Measurements from ENCODE around the gene SPRN. TPM values are rescaled to one million over a fixed set of nuclear protein-coding genes. Genes with fewer than 3 reads are reported as not detected.
"Not testable (repeated sequence)": the region's sequence is repeated elsewhere in the genome, so short reads cannot be mapped to it uniquely, and the experiment has no call there.

SPRN gene
- total RNA-seq, 1 experiment from 2014 or later: not detected

DNA sequence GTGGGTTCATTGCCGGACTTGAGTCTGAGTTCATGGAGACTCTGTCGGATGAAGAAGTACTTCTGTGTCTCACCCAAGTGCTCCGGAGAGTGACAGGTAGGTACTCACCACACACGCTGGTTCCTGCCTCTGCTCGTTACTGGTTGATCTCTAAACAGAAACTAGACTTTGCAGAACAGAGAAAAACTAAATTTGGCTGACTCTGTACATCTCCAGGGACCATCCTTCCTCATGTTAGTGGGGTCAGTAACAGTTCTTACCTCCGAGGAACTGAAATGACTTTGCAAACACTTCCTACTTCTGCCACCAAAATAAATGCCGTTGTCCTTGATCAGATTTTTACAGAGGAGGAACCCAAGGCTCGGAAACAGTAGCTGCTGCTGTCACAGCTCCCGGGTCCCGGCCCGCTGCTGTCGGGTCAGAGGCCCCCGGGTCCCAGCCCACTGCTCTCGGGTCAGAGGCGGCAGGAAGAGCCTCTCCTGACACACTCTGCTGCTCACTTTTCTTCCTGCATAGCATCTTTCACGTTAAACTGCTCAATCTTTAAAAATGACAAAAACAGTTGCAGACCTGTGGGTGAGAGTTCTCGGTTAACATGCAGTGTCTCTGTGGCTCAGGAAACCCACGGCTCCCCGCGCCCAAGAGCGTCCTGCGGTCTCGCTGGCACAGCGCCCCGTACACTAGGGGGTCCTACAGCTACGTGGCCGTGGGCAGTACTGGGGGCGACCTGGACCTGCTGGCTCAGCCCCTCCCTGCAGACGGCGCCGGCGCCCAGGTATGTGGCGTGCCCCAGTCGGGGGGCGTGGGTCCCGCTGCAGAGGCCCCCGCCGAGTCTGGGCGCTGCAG is 35.2 kb downstream of the SPRN start:
- no peak for DNase-seq (ENCODE audit: extremely low read depth, low read depth)

GRCh38 chr10:133388236-133388972 is 36.0 kb downstream of the SPRN start:
- DNase-seq (ENCODE audit: extremely low read depth, low read depth): no peak

DNA sequence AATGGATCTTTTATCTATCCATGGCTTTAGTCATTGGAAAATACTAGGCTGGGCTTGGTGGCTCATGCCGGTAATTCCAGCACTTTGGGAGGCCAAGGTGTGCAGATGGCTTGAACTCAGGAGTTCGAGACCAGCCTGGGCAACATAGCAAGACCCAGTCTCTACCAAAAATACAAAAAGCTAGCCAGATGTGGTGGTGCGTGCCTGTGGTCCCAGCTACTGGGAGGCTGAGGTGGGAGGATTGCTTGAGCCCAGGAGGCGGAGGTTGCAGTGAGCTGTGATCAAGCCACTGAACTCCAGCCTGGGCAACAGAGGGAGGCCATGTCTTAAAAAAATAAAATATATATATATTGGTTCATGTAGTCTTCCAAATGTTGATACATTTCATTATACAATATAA is 37.5 kb downstream of the SPRN start:
- DNase-seq (ENCODE audit: extremely low read depth, low read depth): not testable (repeated sequence)

- DNase-seq (ENCODE audit: extremely low read depth, low read depth): no peak
These were observed 39.2 kb downstream of the SPRN start for GRCh38 chr10:133385214-133385613.

- no peak for DNase-seq (ENCODE audit: extremely low read depth, low read depth)
These were observed 40.4 kb downstream of the SPRN start for GRCh38 chr10:133384071-133384470.

DNA sequence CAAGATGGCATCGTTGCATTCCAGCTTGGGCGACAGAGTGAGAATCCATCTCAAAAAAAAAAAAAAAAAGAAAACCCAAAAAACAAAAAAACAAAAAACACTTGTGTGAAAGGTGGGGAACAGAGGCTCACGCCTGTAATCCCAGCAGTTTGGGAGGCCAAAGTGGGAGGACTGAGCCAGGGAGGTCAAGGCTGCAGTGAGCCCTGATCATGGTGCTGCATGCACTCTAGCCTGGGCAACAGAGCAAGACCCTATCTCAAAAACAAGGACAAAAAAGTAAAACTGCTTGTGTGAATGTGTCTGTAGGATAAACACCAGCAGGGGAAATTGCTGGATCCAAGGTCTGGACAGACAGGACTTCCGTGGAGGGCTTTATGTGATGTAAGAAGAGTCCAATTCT is 40.9 kb downstream of the SPRN start:
- no peak for DNase-seq (ENCODE audit: extremely low read depth, low read depth)

GRCh38 chr10:133381036-133381435 is 43.4 kb downstream of the SPRN start:
- DNase-seq (ENCODE audit: extremely low read depth, low read depth): no peak

GRCh38 chr10:133379801-133380666 is 44.4 kb downstream of the SPRN start:
- no peak for DNase-seq (ENCODE audit: extremely low read depth, low read depth)

DNA sequence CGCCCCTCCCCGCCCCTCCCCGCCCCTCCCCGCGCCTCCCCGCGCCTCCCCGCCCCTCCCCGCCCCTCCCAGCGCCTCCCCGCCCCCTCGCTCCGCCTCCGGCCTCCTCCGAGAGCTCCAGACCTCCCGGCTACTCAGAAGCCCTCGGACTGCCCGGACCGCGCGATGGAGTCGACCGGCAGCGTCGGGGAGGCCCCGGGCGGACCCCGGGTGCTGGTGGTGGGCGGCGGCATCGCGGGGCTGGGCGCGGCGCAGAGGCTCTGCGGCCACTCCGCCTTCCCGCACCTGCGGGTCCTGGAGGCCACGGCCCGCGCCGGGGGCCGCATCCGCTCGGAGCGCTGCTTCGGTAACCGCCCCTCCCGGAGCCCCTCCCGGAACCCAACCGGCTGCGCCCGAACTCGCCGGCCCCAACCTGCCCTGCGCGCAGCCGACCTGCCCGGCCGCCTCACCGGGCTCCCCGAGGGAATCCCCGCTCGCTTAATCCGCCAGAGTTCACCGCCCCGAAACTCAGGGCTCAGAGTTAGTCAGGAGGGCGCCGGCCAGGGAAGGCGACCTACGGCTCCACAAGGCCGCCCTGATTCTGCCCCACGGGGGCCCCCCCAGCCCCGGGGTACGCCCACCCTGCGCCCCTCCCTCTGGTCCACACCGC is 45.1 kb downstream of the SPRN start, which contains the start of gene PAOX:
TSS of gene PAOX (plus strand) at position 111 of the 649 bp plus-strand sequence. CDS start at position 166, 55 bp downstream.
- peak; percentile 50 for DNase-seq (ENCODE audit: extremely low read depth, low read depth)

DNA sequence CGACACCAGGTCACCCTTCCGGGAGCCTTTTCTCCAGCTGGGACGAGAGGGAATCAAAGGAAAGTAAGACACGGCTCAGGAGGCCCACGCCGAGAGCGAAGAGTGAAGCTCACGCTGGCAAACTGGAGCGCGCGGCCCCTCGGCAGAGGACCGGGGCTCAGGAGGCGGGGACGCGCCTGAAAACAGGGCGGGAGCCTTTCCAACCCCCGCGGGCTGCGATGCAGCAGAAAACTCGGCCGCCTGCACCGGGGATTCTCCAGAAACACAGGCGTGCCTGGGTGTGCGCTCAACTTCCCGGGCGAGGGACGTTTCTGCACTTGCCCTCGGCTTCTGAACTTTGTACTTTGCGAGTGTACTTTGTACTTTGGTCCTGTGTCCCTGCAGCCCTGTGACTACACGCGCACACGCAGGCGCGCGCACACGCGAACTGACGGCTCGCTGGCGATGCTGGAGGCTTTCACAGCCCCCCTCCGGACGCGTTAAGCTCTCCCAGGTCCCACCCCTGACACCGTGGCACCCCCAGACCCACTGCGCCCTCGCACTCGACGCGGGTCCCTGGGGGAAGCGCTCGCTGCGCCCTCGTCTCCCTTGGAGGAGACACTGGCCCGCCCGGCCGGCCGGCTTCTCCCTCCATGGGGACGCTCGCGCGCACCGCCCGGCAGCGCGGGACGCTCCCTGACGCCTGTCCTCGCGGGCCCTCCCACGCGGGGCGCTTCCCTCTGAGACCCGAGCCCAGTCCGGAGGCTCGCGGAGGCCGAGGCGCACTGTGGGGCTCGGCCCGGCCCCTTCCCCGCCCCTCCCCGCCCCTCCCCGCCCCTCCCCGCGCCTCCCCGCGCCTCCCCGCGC is 46.0 kb downstream of the SPRN start:
- no peak for DNase-seq (ENCODE audit: extremely low read depth, low read depth)

GRCh38 chr10:133377818-133378250 is 46.6 kb downstream of the SPRN start:
- no peak for DNase-seq (ENCODE audit: extremely low read depth, low read depth)

GRCh38 chr10:133377025-133377817 is 47.2 kb downstream of the SPRN start:
- DNase-seq (ENCODE audit: extremely low read depth, low read depth): no peak

DNA sequence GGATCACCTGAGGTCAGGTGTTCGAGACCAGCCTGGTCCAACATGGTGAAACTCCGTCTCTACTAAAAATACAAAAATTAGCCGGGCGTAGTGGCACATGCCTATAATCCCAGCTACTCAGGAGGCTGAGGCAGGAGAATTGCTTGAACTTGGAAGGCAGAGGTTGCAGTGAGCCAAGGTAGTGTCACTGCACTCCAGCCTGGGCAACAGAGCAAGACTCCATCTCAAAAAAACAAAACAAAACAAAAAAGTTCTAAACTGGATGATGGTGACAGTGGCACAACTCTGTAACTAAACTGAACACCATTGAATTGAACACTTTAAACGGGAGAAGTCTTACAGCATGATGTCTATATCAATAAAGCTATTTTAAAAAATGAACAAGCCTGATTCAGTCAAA is 48.2 kb downstream of the SPRN start:
- not testable (repeated sequence) for DNase-seq (ENCODE audit: extremely low read depth, low read depth)

- no peak for DNase-seq (ENCODE audit: extremely low read depth, low read depth)
These were observed 48.9 kb downstream of the SPRN start for GRCh38 chr10:133375357-133376115.

- DNase-seq (ENCODE audit: extremely low read depth, low read depth): peak; percentile 94
These were observed 51.0 kb downstream of the SPRN start, which contains the start of gene ECHS1 for GRCh38 chr10:133373174-133374090. TSS of gene ECHS1 (minus strand) at chr10:133373354. CDS start at chr10:133373333, 21 bp downstream.

GRCh38 chr10:133372507-133372906 is 51.9 kb downstream of the SPRN start:
- DNase-seq (ENCODE audit: extremely low read depth, low read depth): no peak
